T-helper 2 cell treated with Interferon-gamma antibody and Interleukin-4, amounts not matched to agents 5 μg/mL and 100 μg/mL, for 36 hours (primary cell): ENCODE data around the gene MAPKAP1.

Source experiments
- DNase-seq: peaks from one replicate; pipeline ENCODE4 v3.0.0; 2021; ENCODE audit warnings: low spot score
- H3K27ac Mint-ChIP-seq: one replicate; pipeline ENCODE4 v1.8.0; 2021; ENCODE audit warnings: mild to moderate bottlenecking, mixed read lengths
- H3K27me3 Mint-ChIP-seq: one replicate; pipeline ENCODE4 v1.8.0; 2021; ENCODE audit warnings: low read depth, mixed read lengths
- H3K36me3 Mint-ChIP-seq: one replicate; pipeline ENCODE4 v1.8.0; 2021; ENCODE audit warnings: low read depth, mixed read lengths
- H3K4me1 Mint-ChIP-seq: one replicate; pipeline ENCODE4 v1.8.0; 2021; ENCODE audit warnings: low read depth, mixed read lengths
- H3K4me3 Mint-ChIP-seq: one replicate; pipeline ENCODE4 v1.8.0; 2022; ENCODE audit warnings: mild to moderate bottlenecking, moderate library complexity, mixed read lengths
- H3K9me3 Mint-ChIP-seq: one replicate; pipeline ENCODE4 v1.8.0; 2021; ENCODE audit warnings: mixed read lengths

Gene MAPKAP1

DNA sequence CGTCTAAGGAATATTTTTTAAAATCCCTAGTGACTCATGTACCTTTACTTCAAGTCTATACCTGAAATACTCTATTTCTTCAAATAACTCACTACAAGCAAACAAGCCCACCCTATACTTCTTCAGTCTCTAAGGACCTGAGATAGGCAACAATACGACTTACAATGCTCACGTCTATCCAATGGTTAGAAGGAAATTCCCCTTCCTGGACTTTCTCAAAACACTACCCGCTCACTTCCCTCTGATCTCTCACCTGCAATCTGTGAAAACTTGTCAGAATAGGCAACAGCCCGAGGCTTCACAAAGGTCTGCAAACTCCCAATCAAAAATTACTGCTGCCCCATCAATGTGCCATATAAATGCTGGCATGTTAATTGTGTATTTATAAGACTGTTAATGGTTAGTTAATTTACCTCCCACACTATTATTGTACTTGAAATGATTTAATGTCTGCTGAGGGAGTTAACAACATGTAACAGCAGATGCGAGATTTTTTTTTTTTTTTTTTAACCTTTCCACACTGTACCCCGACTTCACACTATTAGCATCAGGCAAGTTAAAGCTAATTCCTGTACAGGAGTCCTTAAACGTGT, 27.3 kb downstream of the MAPKAP1 start:
- Mint-ChIP-seq H3K9me3 (no peaks in the 10 kb centered on the region), H3K27me3 (no peaks in the 10 kb centered on the region), H3K36me3 (peaks cover 3% of the 10 kb centered on the region), H3K4me1 (peaks cover 4% of the 10 kb centered on the region), H3K4me3 (no peak overlapping the region), H3K27ac (no peak overlapping the region)
- no peak for DNase-seq

DNA sequence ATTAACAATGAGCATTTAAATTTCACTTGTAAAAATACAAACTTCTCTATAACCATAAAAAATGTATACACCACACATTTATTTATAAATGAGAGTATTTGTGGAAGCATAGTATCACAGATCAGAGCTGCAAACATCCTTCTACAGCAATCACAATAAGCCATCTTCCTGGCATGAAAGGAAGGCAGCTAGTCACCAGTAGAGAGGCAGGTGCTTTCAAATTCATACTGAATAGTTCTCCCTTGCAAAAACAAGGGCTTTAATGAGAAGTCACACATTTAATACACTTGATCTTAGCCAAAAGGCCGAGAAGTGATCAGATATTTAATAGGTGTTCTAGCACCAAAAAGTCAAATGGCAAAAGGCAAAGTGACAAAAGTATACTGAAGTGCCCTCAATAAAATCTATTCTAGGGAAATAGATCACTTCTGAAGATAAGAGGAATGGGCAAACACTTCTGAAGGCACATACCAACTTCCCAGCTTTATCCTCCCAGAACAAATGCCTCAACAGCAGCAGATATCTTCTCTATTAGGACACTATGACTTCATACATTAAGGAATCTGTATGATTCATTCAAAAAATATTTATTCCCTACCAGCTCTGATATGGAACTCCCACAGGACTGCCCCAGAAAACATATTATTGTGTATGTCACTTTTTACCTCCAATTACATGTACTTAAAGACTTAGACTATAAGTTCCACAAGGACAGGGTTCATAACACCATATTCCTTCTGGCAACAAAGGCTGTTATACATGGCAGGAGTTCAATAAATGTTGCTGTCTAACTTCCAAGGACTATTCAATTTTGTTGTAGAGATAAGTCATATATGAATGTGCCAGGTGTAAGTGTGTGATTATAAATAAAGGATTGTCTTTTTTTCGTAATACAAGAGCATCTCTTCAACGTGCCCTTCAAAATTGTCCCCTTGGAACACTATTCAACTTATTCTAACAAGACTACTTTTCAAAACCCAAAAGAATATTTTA, 31.7 kb downstream of the MAPKAP1 start:
- peaks cover 3% of the 10 kb centered on the region for H3K36me3 Mint-ChIP-seq
- peaks cover 8% of the 10 kb centered on the region for H3K4me1 Mint-ChIP-seq
- no peak overlapping the region for H3K27ac Mint-ChIP-seq
- no peak overlapping the region for H3K4me3 Mint-ChIP-seq
- H3K27me3 Mint-ChIP-seq, result no peaks in the 10 kb centered on the region
- H3K9me3 Mint-ChIP-seq, result no peaks in the 10 kb centered on the region
- no peak for DNase-seq

DNA sequence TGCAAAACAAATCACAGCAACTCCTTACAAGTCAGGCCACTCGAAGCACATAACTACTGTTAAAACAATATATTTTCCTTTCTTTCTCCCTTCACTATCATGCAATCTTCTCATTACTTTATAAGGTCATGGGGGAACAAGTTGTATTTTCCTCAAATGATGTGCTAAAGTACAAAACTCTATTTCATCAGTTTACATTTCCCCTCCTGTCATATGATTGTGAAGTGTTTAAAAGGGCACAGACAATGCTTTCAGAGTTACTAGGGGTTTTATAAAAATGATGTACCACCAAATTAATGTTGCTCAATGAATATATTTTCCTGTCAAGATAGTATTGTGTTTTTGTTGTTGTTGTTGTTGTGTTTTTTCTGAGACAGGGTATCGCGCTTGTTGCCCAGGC, 34.1 kb downstream of the MAPKAP1 start:
- H3K9me3 Mint-ChIP-seq, result no peaks in the 10 kb centered on the region
- H3K4me1 Mint-ChIP-seq, result peaks cover 8% of the 10 kb centered on the region
- no peak for DNase-seq
- H3K36me3 Mint-ChIP-seq, result peaks cover 4% of the 10 kb centered on the region
- no peak overlapping the region for H3K27ac Mint-ChIP-seq
- H3K4me3 Mint-ChIP-seq, result no peak overlapping the region
- no peaks in the 10 kb centered on the region for H3K27me3 Mint-ChIP-seq

DNA sequence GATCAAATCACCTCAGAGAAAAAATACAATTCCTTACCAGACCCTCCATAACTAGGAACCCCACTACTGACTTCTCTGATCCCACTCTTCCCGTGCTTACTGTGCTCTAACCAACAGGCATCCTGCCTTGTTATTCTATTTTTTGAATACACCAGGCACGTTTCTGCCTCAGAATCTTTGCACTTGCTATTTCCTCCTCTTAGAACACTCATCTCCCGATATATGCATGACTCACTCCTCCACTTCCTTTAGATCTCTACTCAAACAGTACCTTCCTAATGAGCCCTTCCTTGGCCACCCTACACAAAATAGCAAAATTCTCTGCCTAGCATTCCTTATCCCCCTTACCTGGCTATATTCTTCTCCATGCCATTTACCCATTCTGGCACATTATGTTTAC, 43.9 kb downstream of the MAPKAP1 start:
- no peaks in the 10 kb centered on the region for H3K9me3 Mint-ChIP-seq
- no peak overlapping the region for H3K4me3 Mint-ChIP-seq
- H3K4me1 Mint-ChIP-seq, result peaks cover 8% of the 10 kb centered on the region
- H3K36me3 Mint-ChIP-seq, result peaks cover 12% of the 10 kb centered on the region
- H3K27ac Mint-ChIP-seq, result no peak overlapping the region
- no peak for DNase-seq
- no peaks in the 10 kb centered on the region for H3K27me3 Mint-ChIP-seq

DNA sequence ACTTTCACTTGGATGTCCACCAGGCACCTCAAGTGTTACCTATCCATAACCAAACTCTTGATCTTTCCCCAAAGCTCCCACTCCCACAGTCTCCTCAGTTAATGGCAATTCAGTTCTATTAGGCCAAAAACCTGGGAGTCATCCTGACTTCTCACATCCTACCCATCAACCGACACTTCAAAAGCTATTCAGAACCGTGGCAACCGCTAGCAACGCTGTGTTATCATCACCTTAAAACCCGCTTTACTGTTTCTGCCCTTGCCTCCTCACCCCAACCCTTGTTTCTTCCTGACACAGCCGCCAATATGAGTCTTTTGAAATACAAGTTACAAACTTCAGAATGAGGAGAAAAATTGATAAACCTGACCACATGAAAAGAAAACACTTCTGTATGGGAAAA, 46.5 kb downstream of the MAPKAP1 start:
- Mint-ChIP-seq H3K27me3 (no peaks in the 10 kb centered on the region), H3K4me3 (no peak overlapping the region), H3K27ac (no peak overlapping the region), H3K36me3 (peaks cover 17% of the 10 kb centered on the region), H3K9me3 (no peaks in the 10 kb centered on the region), H3K4me1 (peaks cover 8% of the 10 kb centered on the region)
- DNase-seq, result no peak

DNA sequence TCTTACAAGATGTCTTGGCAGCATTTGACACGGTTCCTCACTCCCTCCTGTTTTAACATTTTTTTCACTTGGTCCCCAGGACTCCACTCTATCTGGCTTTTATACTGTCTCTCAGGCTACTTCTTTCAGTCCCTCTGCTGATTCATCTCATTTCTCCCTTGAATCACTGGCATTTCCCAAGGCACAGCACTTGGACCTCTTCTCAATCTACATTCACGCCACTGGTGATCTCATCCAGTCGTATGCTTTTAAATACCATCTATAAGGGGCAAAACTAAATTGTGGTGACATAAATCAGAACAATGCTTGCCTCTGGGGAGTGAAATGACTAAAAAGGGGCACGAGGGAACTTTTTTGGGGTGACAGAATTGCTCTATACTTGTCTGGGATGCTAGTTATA, 47.1 kb downstream of the MAPKAP1 start:
- H3K36me3 Mint-ChIP-seq, result peaks cover 14% of the 10 kb centered on the region
- H3K27me3 Mint-ChIP-seq, result no peaks in the 10 kb centered on the region
- DNase-seq, result peak; percentile 32
- no peak overlapping the region for H3K27ac Mint-ChIP-seq
- H3K4me3 Mint-ChIP-seq, result no peak overlapping the region
- peaks cover 8% of the 10 kb centered on the region for H3K4me1 Mint-ChIP-seq
- H3K9me3 Mint-ChIP-seq, result no peaks in the 10 kb centered on the region

DNA sequence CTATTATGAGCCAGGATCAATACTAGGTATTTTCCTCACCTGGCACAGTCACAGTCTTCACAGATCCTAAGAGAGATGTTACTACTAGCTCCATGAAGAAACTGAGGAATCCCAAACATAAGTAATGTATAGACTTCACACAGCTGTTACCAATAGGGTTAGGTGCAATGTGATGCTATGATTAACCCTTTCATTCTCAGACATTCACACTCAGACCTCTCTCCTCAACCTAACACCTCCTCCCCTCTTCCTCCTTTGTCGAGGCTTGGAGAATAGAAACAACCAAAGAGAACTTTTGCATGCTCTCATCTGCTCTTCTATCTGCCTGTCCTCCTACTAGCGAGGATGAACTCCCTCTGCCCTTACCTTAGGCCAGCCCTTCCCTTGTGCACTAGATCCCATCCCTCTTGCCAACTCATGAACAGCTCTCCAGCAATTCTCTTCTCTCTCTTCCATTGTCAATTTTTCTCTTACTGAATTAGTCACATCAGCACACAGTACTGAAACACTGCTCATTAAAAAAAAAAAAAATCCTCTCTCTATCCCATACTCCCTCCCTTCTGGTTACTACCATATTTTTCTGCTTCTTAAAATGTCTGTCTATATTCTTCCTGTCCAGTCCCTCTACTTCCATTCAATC, 47.7 kb downstream of the MAPKAP1 start:
- peaks cover 8% of the 10 kb centered on the region for H3K4me1 Mint-ChIP-seq
- no peak overlapping the region for H3K27ac Mint-ChIP-seq
- no peak overlapping the region for H3K4me3 Mint-ChIP-seq
- no peak for DNase-seq
- no peaks in the 10 kb centered on the region for H3K27me3 Mint-ChIP-seq
- H3K36me3 Mint-ChIP-seq, result peaks cover 15% of the 10 kb centered on the region
- no peaks in the 10 kb centered on the region for H3K9me3 Mint-ChIP-seq

DNA sequence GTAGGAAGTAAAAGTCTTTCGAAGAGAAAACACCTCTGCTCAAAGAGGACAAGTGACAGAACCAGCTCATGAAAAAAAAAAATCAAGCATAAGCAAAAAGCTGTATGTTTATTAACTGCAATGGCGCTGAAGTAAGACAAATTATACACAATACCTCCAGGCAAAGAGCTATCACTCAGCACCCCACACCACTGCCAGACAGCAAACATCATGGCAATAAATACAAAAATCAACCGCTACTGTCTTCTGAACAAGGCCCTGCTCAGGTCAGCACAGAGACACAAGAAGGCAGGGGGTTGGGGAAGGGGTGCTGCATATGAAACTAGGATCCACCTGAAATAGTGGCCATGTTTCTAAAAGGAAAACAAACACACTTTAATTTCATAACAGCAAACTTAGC, 50.4 kb downstream of the MAPKAP1 start:
- no peak overlapping the region for H3K27ac Mint-ChIP-seq
- no peak overlapping the region for H3K4me3 Mint-ChIP-seq
- DNase-seq, result no peak
- no peaks in the 10 kb centered on the region for H3K27me3 Mint-ChIP-seq
- no peaks in the 10 kb centered on the region for H3K9me3 Mint-ChIP-seq
- peaks cover 2% of the 10 kb centered on the region for H3K4me1 Mint-ChIP-seq
- H3K36me3 Mint-ChIP-seq, result peaks cover 10% of the 10 kb centered on the region

DNA sequence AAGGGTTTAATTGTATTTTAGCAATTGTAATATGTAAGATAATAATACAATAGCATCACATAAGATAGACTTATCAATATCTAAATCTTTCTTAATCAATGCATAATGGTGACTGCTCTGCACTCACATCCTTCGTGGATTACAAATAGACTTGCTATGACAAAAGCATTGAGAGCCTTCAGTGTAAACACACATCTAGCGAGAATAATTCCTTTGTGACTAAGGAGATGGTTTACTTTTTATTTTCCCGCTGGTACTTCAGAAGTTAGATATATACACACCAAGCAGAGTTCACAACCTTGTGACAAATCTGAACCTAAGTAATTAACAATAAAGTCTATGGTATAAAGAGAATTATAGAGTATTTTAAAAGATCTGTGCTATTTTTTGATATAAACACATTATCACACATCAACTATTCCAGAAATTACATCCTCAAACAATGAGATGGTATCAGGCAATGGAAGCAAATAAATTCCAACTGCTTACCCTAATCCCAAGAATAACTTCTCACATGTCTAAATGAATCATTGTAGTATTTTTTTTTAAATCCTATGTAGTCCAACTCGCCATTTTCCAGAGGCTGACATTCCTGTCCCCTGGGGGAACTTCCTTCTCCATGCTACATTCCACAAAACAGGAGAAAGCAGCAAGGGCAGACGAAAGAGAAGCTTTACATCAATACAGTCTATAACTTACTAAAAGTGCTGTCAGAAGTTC, 51.2 kb downstream of the MAPKAP1 start:
- Mint-ChIP-seq H3K9me3 (no peaks in the 10 kb centered on the region), H3K27me3 (no peaks in the 10 kb centered on the region), H3K4me1 (peaks cover 2% of the 10 kb centered on the region), H3K36me3 (peaks cover 10% of the 10 kb centered on the region), H3K4me3 (no peak overlapping the region), H3K27ac (no peak overlapping the region)
- DNase-seq, result no peak

DNA sequence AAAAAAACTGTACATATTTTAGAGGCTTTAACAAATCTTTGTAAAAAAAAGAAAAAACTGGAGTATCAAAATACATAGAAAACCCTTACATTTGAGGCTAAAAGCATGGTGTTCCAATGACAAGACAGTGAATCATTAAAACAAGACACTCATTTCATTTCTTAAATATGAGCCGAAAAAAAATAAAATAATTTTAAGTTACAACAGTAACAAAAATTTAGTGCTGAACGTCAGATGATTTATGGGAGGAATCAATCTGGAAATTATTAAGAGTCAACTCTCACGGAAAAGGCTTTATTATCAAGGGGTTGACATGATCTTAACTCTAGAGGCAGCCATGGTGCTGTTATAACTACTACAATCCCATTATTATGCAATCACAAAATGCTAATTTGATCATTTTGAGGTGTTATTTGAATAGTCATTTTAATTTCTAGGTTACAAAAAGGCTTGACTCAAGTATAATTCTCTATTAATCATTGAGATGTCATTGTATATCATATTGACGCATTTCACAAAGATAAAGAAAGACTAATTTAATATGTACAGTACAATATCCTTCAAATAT, 51.9 kb downstream of the MAPKAP1 start:
- DNase-seq, result no peak
- H3K36me3 Mint-ChIP-seq, result peaks cover 14% of the 10 kb centered on the region
- H3K9me3 Mint-ChIP-seq, result no peaks in the 10 kb centered on the region
- H3K27me3 Mint-ChIP-seq, result no peaks in the 10 kb centered on the region
- no peak overlapping the region for H3K4me3 Mint-ChIP-seq
- H3K4me1 Mint-ChIP-seq, result peaks cover 8% of the 10 kb centered on the region
- H3K27ac Mint-ChIP-seq, result no peak overlapping the region

DNA sequence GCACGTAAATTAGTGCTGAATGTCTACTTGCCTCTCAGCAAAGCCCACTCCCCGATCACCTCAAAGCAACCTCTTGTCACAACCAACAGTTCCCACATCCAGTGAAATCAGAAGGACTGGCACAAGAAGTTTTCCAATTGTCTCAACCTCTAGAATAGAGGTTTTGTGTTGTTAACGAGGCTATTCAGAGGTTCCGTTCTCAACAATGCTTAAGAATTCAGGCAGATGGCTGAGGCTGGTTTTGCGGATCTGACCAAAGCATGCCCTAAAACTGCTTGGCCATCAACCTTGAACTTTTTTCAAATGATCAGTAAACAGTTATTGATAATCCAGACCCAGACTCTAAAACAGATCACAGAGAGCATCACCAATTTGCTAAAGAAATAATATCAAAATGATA, 52.9 kb downstream of the MAPKAP1 start:
- Mint-ChIP-seq H3K27me3 (no peaks in the 10 kb centered on the region), H3K9me3 (no peaks in the 10 kb centered on the region), H3K27ac (no peak overlapping the region), H3K36me3 (peaks cover 17% of the 10 kb centered on the region), H3K4me1 (peaks cover 16% of the 10 kb centered on the region), H3K4me3 (no peak overlapping the region)
- no peak for DNase-seq

DNA sequence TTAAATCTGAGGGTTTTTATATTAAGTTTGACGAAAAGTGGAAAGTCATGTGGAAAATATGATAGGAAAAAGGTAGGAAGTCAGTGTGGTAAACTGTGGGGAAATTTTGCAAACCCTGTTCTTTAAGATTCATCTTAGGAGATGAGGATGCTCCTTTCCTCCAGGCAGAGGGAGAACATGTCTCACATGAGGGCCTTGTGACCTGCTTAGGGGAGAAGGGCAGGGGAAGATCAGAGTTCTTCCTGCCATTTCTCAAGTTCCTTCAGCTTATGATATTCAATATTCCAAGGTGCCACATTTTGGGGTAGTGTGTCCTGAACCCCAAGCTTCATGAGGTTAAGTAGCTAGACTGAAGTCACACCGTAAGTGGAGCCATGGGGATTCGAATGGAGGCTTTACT, 53.7 kb downstream of the MAPKAP1 start:
- no peaks in the 10 kb centered on the region for H3K9me3 Mint-ChIP-seq
- H3K27me3 Mint-ChIP-seq, result no peaks in the 10 kb centered on the region
- H3K4me1 Mint-ChIP-seq, result peaks cover 17% of the 10 kb centered on the region
- H3K4me3 Mint-ChIP-seq, result no peak overlapping the region
- no peak overlapping the region for H3K27ac Mint-ChIP-seq
- DNase-seq, result no peak
- H3K36me3 Mint-ChIP-seq, result peaks cover 17% of the 10 kb centered on the region

DNA sequence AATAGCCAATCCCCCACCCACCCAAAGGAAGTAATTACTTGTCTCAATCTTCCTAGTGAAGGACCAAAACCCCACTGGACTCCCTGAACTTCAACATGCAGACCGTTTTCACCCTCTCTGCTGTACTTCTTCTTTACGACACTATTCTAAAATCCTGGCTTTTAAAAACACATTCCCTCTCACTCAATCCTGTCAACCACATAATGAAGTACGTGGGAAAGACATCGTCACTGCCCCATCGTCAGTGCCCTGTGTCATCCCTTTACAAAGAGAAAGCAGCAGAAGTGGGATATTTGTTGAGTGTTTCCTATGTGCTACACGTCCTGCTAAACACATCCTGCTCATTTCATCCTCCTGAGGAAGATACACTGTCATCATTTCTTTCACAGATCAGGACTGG, 54.2 kb downstream of the MAPKAP1 start:
- Mint-ChIP-seq H3K4me3 (no peak overlapping the region), H3K4me1 (peaks cover 19% of the 10 kb centered on the region), H3K36me3 (peaks cover 16% of the 10 kb centered on the region), H3K9me3 (no peaks in the 10 kb centered on the region), H3K27ac (no peak overlapping the region), H3K27me3 (no peaks in the 10 kb centered on the region)
- no peak for DNase-seq
